ENCODE results near the gene SLC22A3. TPM values are rescaled to one million over a fixed set of nuclear protein-coding genes. Genes with fewer than 3 reads are reported as not detected.

Gene SLC22A3
- total and polyA plus RNA-seq, 2 of the 13 experiments (the other 11 are each of a cell fraction or from before 2014, with no cell fraction given), result 12.0 to 31.5 TPM

DNA sequence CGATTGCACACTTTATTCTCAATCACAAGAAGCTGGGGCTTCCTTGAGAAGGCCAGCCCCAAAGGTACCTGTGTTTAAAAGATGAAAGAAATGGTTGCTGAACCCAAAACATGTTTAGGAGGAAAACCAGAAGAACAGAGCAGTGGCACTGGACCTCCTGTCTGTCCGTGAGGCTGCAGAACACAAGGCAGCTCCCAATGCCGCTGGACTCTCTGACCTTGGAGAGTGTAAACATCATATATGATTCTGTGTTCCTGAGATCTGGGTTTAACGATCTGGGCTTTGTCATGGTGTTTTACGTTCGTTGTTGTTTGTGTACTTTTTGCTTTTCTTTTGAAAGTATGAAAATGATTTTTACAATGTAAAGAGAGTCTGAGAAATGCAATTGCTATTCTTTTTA is 106.1 kb downstream of the SLC22A3 start (continued):
- TF ChIP-seq, protein P1, sequence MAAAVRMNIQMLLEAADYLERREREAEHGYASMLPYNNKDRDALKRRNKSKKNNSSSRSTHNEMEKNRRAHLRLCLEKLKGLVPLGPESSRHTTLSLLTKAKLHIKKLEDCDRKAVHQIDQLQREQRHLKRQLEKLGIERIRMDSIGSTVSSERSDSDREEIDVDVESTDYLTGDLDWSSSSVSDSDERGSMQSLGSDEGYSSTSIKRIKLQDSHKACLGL (CRISPR knock-in tag; IDR thresholded peaks at IDR 0.05), result no peak
- TF ChIP-seq SOX5 (CRISPR knock-in tag; IDR thresholded peaks at IDR 0.05; ENCODE audit: borderline replicate concordance) (0 out of 2 replicates have a peak, but pooled peaks have one; percentile 20), HDAC1 (CRISPR knock-in tag; IDR thresholded peaks at IDR 0.05) (0 out of 2 replicates have a peak, but pooled peaks have one; percentile 39), ZNF138 (CRISPR knock-in tag; IDR thresholded peaks at IDR 0.05; ENCODE audit: low read depth) (no peak), ZNF850 (CRISPR knock-in tag; conservative IDR thresholded peaks at IDR 0.05) (no peak), MED1 (CRISPR knock-in tag; IDR thresholded peaks at IDR 0.05) (0 out of 2 replicates have a peak, but pooled peaks have one; percentile 18), ZSCAN31 (CRISPR knock-in tag; IDR thresholded peaks at IDR 0.05; ENCODE audit: low read depth) (no peak), NONO (IDR thresholded peaks at IDR 0.05) (no peak), NONO (CRISPR knock-in tag; conservative IDR thresholded peaks at IDR 0.05) (no peak), GATAD2A (CRISPR knock-in tag; IDR thresholded peaks at IDR 0.05) (peak; percentile 49; the same call in 1 of the 2 replicates), FOXA1 (IDR thresholded peaks at IDR 0.05) (no peak), FOXA1 (CRISPR knock-in tag; IDR thresholded peaks at IDR 0.05) (0 out of 2 replicates have a peak, but pooled peaks have one; percentile 6)
- TF ChIP-seq, protein P2, sequence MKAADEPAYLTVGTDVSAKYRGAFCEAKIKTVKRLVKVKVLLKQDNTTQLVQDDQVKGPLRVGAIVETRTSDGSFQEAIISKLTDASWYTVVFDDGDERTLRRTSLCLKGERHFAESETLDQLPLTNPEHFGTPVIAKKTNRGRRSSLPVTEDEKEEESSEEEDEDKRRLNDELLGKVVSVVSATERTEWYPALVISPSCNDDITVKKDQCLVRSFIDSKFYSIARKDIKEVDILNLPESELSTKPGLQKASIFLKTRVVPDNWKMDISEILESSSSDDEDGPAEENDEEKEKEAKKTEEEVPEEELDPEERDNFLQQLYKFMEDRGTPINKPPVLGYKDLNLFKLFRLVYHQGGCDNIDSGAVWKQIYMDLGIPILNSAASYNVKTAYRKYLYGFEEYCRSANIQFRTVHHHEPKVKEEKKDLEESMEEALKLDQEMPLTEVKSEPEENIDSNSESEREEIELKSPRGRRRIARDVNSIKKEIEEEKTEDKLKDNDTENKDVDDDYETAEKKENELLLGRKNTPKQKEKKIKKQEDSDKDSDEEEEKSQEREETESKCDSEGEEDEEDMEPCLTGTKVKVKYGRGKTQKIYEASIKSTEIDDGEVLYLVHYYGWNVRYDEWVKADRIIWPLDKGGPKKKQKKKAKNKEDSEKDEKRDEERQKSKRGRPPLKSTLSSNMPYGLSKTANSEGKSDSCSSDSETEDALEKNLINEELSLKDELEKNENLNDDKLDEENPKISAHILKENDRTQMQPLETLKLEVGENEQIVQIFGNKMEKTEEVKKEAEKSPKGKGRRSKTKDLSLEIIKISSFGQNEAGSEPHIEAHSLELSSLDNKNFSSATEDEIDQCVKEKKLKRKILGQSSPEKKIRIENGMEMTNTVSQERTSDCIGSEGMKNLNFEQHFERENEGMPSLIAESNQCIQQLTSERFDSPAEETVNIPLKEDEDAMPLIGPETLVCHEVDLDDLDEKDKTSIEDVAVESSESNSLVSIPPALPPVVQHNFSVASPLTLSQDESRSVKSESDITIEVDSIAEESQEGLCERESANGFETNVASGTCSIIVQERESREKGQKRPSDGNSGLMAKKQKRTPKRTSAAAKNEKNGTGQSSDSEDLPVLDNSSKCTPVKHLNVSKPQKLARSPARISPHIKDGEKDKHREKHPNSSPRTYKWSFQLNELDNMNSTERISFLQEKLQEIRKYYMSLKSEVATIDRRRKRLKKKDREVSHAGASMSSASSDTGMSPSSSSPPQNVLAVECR (CRISPR knock-in tag; IDR thresholded peaks at IDR 0.05; ENCODE audit: borderline replicate concordance), result 0 out of 2 replicates have a peak, but pooled peaks have one; percentile 16
- TF ChIP-seq, protein P3, sequence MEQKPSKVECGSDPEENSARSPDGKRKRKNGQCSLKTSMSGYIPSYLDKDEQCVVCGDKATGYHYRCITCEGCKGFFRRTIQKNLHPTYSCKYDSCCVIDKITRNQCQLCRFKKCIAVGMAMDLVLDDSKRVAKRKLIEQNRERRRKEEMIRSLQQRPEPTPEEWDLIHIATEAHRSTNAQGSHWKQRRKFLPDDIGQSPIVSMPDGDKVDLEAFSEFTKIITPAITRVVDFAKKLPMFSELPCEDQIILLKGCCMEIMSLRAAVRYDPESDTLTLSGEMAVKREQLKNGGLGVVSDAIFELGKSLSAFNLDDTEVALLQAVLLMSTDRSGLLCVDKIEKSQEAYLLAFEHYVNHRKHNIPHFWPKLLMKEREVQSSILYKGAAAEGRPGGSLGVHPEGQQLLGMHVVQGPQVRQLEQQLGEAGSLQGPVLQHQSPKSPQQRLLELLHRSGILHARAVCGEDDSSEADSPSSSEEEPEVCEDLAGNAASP (CRISPR knock-in tag; IDR thresholded peaks at IDR 0.05; ENCODE audit: borderline replicate concordance), result no peak
- TF ChIP-seq, protein P4, sequence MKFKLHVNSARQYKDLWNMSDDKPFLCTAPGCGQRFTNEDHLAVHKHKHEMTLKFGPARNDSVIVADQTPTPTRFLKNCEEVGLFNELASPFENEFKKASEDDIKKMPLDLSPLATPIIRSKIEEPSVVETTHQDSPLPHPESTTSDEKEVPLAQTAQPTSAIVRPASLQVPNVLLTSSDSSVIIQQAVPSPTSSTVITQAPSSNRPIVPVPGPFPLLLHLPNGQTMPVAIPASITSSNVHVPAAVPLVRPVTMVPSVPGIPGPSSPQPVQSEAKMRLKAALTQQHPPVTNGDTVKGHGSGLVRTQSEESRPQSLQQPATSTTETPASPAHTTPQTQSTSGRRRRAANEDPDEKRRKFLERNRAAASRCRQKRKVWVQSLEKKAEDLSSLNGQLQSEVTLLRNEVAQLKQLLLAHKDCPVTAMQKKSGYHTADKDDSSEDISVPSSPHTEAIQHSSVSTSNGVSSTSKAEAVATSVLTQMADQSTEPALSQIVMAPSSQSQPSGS (CRISPR knock-in tag; IDR thresholded peaks at IDR 0.05), result no peak
- TF ChIP-seq, protein P5, sequence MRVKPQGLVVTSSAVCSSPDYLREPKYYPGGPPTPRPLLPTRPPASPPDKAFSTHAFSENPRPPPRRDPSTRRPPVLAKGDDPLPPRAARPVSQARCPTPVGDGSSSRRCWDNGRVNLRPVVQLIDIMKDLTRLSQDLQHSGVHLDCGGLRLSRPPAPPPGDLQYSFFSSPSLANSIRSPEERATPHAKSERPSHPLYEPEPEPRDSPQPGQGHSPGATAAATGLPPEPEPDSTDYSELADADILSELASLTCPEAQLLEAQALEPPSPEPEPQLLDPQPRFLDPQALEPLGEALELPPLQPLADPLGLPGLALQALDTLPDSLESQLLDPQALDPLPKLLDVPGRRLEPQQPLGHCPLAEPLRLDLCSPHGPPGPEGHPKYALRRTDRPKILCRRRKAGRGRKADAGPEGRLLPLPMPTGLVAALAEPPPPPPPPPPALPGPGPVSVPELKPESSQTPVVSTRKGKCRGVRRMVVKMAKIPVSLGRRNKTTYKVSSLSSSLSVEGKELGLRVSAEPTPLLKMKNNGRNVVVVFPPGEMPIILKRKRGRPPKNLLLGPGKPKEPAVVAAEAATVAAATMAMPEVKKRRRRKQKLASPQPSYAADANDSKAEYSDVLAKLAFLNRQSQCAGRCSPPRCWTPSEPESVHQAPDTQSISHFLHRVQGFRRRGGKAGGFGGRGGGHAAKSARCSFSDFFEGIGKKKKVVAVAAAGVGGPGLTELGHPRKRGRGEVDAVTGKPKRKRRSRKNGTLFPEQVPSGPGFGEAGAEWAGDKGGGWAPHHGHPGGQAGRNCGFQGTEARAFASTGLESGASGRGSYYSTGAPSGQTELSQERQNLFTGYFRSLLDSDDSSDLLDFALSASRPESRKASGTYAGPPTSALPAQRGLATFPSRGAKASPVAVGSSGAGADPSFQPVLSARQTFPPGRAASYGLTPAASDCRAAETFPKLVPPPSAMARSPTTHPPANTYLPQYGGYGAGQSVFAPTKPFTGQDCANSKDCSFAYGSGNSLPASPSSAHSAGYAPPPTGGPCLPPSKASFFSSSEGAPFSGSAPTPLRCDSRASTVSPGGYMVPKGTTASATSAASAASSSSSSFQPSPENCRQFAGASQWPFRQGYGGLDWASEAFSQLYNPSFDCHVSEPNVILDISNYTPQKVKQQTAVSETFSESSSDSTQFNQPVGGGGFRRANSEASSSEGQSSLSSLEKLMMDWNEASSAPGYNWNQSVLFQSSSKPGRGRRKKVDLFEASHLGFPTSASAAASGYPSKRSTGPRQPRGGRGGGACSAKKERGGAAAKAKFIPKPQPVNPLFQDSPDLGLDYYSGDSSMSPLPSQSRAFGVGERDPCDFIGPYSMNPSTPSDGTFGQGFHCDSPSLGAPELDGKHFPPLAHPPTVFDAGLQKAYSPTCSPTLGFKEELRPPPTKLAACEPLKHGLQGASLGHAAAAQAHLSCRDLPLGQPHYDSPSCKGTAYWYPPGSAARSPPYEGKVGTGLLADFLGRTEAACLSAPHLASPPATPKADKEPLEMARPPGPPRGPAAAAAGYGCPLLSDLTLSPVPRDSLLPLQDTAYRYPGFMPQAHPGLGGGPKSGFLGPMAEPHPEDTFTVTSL (CRISPR knock-in tag; IDR thresholded peaks at IDR 0.05; ENCODE audit: borderline replicate concordance), result peak; percentile 31; the same call in 1 of the 2 replicates

Data from HepG2 (cell line).